KOPT-K1 (cell line): ENCODE results near the gene NELL2.

Experiments used
- H3K27ac ChIP-seq: fragments of 200-600 bp; sonication (generic); 2 replicates; pipeline ENCODE4 v1.5.1; 2016; ENCODE audit warnings: antibody characterized with exemption, mild to moderate bottlenecking, low read depth, low read length; ENCODE audit not compliant: poor library complexity, severe bottlenecking
- H3K36me3 ChIP-seq: fragments of 200-600 bp; sonication (generic); 2 replicates; pipeline ENCODE4 v1.5.1; 2017; ENCODE audit warnings: antibody characterized with exemption, mild to moderate bottlenecking, low read length, moderate library complexity; ENCODE audit not compliant: insufficient read depth
- H3K9me3 ChIP-seq: fragments of 200-600 bp; sonication (generic); 2 replicates; pipeline ENCODE4 v1.5.1; 2017; ENCODE audit warnings: antibody characterized with exemption, low read length, mild to moderate bottlenecking; ENCODE audit not compliant: insufficient read depth, poor library complexity, severe bottlenecking

NELL2 gene

DNA sequence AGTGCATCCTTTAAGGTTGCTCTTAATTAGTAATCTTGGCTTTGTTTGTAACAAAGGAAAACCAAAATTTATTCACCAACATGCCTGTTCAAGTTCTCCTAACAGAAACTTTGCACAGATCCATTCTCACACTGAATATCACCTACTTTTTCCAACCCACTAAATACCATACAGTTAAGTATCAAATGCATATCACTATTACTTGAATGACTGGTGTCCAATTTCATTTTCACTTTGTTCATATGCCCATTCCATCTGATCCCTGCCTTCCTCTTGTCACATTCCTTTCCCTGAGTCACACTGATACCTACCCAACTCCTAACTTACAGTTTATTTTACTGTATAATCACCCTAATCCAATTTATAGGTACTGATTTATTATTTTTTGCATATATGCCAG, 286.4 kb downstream of the NELL2 start:
- Histone ChIP-seq H3K27ac (no peak overlapping the region), H3K36me3 (no peaks in the 10 kb centered on the region), H3K9me3 (no peaks in the 10 kb centered on the region)

- Histone ChIP-seq H3K36me3 (no peaks in the 10 kb centered on the region), H3K27ac (no peak overlapping the region), H3K9me3 (no peaks in the 10 kb centered on the region)
Measured at GRCh38 chr12:44588651-44589050, 287.5 kb downstream of the NELL2 start.

DNA sequence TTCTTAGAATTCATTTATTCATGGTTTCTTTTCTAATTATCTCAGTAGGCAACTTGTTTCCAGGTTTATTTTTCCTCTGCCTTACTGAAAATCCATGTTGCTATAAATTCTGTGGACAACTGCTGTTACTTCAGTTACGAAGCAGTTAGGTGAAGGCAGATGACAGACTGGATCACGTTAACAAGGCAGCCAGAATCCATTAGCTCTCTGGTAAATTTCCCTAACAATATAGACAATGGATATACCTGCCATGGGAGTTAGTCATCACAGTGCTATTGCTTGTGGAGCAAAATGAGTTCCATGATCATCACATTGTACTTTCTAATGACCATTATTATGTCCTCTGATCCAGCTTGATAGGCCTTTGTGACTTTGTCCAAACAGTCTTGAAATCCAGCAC, 291.5 kb downstream of the NELL2 start:
- H3K9me3 ChIP-seq: no peaks in the 10 kb centered on the region
- no peak overlapping the region for H3K27ac ChIP-seq
- H3K36me3 ChIP-seq: no peaks in the 10 kb centered on the region

GRCh38 chr12:44582521-44582920, 293.6 kb downstream of the NELL2 start:
- Histone ChIP-seq H3K36me3 (no peaks in the 10 kb centered on the region), H3K9me3 (no peaks in the 10 kb centered on the region), H3K27ac (no peak overlapping the region)

DNA sequence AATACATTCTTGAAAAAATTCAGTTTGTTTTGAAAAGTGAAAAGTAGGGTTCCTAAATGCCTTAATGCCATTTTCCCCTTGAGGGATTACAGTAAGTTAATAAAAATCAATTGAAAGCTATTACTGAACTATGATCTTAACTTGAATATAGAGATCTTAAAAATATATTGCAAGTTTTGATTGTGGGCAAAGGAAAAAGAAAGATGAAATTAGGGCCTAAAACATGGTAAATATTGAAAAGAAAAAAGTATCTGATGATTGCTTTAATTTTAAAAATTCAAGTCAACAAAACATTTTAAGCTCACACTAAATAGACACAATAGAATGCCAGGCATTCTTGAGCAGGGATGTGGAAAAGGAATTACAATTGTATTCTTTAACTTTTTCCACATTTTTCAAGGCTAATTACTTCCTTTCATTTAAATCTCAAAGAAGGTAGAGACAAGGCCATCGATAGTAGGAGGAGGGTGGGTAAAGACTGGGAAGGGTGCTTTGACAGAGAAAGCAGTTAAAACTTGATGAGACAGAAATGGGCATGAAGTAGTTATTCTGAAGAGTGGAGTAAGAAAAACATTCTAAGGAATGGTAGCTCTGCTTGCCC, 294.4 kb downstream of the NELL2 start:
- no peaks in the 10 kb centered on the region for H3K36me3 ChIP-seq
- no peaks in the 10 kb centered on the region for H3K9me3 ChIP-seq
- H3K27ac ChIP-seq: no peak overlapping the region

DNA sequence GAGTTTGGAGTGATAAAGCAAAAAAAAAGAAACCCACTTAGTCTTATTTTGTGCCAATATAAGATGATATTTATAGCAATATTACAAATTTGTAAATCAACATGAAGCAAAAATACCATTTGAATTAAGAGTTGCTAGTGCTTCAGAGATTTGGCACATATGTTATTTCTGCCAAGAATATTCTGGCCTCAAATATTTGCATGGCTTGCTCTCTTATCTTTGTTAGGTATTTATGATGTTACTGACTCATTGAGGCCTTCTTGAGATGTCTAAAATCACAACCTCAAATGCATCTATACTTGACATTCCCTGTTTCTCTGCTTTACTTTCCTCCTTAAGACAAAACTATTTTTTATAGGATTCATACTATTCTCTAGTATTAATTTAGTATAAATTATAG, 301.5 kb downstream of the NELL2 start:
- H3K9me3 ChIP-seq: no peaks in the 10 kb centered on the region
- no peak overlapping the region for H3K27ac ChIP-seq
- H3K36me3 ChIP-seq: no peaks in the 10 kb centered on the region

- Histone ChIP-seq H3K27ac (no peak overlapping the region), H3K36me3 (no peaks in the 10 kb centered on the region), H3K9me3 (no peaks in the 10 kb centered on the region)
Measured at GRCh38 chr12:44573723-44574122, 302.4 kb downstream of the NELL2 start.

- H3K36me3 ChIP-seq: no peaks in the 10 kb centered on the region
- no peaks in the 10 kb centered on the region for H3K9me3 ChIP-seq
- no peak overlapping the region for H3K27ac ChIP-seq
Measured at GRCh38 chr12:44571006-44571550, 305.0 kb downstream of the NELL2 start.

DNA sequence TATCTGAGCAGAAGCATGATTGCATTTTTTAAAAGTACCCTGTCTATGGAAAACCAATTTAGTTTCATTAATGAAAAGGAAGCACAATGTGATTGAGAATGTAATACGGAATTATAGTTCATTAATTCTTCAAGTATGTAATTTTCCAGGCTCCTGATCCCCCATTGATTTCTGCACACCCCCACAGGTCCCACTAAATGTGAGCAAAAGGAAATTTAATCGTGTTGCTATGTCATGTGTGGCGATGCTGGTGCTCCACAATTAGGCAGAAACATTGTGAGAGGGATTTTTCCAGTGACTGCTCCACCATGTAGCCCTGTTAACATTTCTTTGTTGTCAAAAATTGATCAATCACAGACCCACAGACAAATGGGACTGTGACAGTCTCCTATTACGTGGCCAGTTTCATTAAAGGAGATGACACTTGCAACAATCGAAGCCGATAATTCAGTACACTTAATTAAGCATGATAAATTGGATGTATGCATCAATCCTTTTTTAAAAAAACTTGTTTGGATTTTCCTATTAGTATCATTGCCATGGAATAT, 306.0 kb downstream of the NELL2 start:
- no peak overlapping the region for H3K27ac ChIP-seq
- H3K9me3 ChIP-seq: no peaks in the 10 kb centered on the region
- H3K36me3 ChIP-seq: no peaks in the 10 kb centered on the region

- Histone ChIP-seq H3K36me3 (no peaks in the 10 kb centered on the region), H3K9me3 (no peaks in the 10 kb centered on the region), H3K27ac (no peak overlapping the region)
Measured at GRCh38 chr12:44565163-44565562, 311.0 kb downstream of the NELL2 start.

GRCh38 chr12:44563486-44563885, 312.6 kb downstream of the NELL2 start:
- H3K36me3 ChIP-seq: no peaks in the 10 kb centered on the region
- no peaks in the 10 kb centered on the region for H3K9me3 ChIP-seq
- H3K27ac ChIP-seq: no peak overlapping the region

DNA sequence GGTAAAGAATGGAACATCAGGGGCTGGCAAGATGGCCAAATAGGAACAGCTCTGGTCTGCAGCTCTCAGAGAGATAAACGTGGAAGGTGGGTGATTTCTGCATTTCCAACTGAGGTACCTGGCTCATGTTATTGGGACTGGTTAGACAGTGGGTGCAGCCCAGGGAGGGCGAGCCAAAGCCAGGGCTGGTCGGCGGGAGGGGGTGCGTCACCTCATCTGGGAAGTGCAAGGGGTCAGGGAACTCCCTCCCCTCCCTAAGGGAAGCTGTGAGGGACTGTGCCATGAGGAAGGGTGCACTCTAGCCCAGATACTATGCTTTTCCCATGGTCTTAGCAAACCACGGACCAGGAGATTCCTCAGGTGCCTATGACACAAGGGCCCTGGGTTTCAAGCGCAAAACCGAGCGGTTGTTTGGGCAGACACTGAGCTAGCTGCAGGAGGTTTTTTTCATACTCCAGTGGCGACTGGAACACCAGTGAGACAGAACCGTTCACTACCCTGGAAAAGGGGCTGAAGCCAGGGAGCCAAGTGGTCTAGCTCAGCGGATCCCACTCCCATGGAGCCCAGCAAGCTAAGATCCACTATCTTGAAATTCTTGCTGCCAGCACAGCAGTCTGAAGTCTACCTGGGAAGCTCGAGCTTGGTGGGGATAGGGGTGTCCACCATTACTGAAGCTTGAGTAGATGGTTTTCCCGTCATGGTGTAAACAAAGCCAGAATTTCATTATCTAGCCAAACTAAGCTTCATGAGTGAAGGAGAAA, 317.6 kb downstream of the NELL2 start:
- Histone ChIP-seq H3K9me3 (no peaks in the 10 kb centered on the region), H3K36me3 (no peaks in the 10 kb centered on the region)

DNA sequence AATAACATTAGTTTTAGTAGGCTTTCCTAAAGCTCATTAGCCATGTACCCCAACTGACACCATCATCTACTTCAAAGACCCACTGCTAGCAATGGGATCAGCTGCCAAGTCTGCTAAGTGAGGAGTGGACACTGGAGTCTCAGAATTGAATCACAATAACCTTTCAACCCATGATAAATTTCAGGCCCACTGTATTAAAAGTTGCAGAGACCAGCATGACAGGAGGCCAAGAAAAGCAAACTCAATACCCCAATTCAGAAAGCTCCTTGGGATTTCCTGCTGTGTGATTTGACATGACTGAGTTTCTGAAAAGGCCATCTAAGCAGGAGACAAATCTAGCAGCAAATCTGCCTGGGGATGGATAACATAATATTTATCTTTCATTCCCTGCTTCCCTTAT, 320.7 kb downstream of the NELL2 start:
- H3K9me3 ChIP-seq: no peaks in the 10 kb centered on the region
- no peak overlapping the region for H3K27ac ChIP-seq
- no peaks in the 10 kb centered on the region for H3K36me3 ChIP-seq

More for the DNA sequence above, 317.6 kb downstream of the NELL2 start:
- no peak overlapping the region for H3K27ac ChIP-seq

GRCh38 chr12:44551631-44552030, 324.5 kb downstream of the NELL2 start:
- no peaks in the 10 kb centered on the region for H3K9me3 ChIP-seq
- no peaks in the 10 kb centered on the region for H3K36me3 ChIP-seq
- H3K27ac ChIP-seq: no peak overlapping the region

DNA sequence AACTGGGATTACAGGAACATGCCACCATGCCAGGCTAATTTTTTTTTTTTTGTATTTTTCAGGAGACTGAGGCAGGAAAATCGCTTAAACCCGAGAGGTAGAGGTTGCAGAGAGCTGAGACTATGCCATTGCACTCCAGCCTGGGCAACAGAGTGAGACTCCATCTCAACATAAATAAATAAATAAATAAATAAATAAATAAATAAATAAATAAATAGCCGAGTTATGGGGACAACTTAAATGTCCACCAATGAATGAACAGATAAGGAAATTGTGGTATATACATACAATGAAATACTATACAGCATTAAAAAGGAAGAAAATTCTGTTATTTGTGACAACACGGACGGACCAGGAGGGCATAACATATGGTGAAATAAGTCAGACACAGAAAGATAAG, 325.7 kb downstream of the NELL2 start:
- no peaks in the 10 kb centered on the region for H3K36me3 ChIP-seq
- no peak overlapping the region for H3K27ac ChIP-seq
- no peaks in the 10 kb centered on the region for H3K9me3 ChIP-seq
